ENCODE measurements around the gene ARHGEF39.
A peak's percentile ranks its signal among the peaks of the same experiment; 100 is the strongest.

The ARHGEF39 gene

DNA sequence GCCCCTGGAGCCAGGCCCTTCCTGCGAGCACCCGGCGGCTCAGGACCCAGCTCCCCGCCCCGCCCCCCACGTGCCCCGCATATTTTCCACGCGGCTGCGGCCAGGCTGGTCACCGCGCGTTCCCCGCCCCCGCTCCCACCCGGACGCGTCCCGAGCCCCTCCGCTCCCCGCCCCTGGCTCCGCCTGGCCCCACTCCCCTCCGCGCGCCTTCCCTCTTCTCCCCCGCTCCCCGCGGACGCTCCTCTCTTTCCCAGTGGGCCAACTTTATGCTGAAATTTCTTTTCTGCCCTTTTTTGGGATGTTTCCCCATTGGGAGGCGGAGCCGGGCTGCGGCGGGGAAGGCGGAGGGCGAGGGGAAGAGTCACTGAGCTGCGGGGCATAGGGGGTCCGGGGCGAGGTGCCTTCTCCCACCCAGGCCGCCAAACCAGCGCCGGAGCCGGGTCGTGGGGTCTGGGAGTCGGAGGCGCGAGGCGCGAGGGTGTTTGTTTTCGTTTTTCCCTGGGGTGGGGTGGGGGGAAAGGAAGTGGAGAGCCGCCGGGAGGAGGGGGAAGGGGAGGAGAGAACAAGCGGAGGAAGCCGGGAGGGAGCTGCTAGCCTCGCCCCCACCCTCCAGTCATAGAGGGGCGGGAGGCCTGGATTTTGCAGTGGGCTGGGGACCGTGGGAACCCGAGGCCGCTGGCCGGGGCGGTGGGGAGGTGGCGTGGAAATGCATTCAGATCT lies 25.8 kb upstream of the ARHGEF39 start:
- no peak for DNase-seq (ENCODE audit: low read depth)
- peak overlapping the region; percentile 66 for H3K4me3 ChIP-seq (ENCODE audit: low read depth, low read length)
- no peak for TF ChIP-seq CTCF (IDR thresholded peaks at IDR 0.05; ENCODE audit: low read depth, low read length, missing control alignments)

DNA sequence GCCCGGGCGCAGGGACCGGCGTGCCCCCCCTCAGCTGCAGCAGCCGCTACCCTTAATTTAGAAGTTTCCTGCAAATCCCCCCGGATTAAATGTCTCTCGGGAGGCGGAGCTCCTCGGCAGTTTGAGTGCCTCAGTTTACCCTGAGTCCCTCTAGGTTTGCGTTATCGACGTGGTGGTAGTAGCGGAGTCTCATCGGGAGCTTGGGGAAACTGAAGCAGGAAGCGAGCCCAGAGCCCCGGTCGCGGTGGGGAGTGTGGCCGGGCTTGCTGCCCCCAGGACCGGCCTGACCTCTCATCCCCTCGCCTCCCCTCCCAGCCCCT lies 25.3 kb upstream of the ARHGEF39 start:
- peak overlapping the region; percentile 66 for H3K4me3 ChIP-seq (ENCODE audit: low read depth, low read length)
- no peak for DNase-seq (ENCODE audit: low read depth)
- no peak for TF ChIP-seq CTCF (IDR thresholded peaks at IDR 0.05; ENCODE audit: low read depth, low read length, missing control alignments)

DNA sequence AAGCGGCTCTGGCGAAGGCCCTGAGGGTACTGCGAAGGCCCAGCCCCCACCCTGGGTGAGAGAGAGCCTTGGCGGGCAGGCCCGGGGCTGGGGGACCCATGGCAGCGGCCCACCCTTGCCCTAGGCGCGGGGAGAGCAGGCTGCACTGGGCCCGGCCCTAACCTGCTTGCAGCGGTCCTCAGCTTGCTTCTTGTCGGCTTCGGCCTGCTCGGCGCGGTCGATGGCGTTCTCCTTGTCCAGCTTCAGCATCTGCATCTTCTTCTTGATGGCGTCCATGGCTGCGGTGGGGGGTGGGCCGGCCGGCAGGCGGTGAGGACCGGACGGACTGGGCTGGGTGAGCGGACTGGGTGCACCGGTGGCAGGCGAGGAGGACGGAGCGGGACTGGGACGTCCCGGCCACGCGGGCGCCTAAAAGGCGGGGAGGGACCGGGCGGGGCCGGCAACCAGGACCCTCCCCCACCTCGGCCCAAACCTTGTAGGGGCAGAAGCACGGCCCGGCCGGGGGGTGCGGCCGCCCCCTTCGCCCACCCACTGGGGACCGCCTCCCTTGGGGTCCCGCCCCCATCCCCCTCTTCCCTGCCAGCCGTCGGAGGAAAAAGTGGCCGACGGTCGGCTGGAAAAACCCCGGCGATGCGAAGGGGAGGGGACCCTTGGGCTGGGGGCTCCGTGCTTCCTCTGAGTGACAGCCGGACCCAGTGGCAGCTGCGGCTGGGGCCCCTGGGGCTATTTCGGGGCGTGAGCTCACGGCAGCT lies 24.7 kb upstream of the ARHGEF39 start, which contains the start of gene TPM2:
TPM2 (minus strand) TSS at position 384 of the 752 bp plus-strand sequence; CDS start at position 276, 108 bp downstream.
- peak within 1 kb of the TSS; percentile 66 for H3K4me3 ChIP-seq (ENCODE audit: low read depth, low read length)
- no peak for TF ChIP-seq CTCF (IDR thresholded peaks at IDR 0.05; ENCODE audit: low read depth, low read length, missing control alignments)
- DNase-seq (ENCODE audit: low read depth): no peak

DNA sequence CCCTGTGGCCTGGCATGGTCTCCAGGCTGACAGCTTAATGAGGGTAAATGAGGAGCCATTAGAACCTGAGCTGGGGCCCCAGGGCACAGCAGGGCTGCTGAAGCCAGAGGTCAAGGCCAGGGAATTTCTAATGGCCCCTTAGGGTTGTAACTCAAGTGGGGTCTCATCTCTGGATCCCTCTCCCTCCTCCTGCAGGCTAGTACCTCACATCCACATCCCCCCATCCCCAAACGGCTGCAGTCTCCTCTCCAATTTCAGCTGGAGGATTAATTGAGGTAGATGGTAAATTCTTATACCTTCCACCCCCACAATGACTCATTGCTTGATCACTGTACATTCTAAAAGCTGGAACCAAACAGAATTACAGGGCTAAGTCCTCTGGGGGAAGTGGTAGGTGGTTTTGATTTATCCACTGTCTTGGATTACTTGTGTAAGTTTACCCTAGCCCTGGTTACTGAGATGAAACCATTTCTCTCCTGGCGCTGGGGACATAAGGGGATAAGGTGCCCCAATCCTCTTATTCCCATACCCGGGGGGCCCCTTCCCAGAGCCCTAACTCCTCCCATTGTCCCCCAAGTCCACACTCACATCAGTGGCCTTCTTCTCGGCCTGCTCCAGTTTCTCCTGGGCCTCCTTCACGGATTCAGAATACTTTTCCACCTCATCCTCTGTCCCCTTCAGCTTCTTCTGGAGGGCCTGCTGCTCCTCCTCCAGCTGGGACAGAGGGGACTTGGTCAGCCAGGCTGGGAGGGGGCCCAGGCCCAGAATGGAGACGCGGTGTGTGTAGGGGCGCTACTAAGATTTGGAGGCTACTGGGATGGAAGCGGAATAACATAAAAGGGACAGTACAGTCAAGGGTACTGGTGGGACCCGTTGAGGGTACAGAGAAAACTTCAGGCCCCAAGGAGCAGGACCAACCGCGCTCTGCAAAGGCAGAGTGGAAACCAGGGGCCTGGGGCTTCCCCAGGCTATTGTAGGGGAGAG lies 23.9 kb upstream of the ARHGEF39 start:
- DNase-seq (ENCODE audit: low read depth): no peak
- H3K4me3 ChIP-seq (ENCODE audit: low read depth, low read length): no peak overlapping the region
- TF ChIP-seq CTCF (IDR thresholded peaks at IDR 0.05; ENCODE audit: low read depth, low read length, missing control alignments): no peak

DNA sequence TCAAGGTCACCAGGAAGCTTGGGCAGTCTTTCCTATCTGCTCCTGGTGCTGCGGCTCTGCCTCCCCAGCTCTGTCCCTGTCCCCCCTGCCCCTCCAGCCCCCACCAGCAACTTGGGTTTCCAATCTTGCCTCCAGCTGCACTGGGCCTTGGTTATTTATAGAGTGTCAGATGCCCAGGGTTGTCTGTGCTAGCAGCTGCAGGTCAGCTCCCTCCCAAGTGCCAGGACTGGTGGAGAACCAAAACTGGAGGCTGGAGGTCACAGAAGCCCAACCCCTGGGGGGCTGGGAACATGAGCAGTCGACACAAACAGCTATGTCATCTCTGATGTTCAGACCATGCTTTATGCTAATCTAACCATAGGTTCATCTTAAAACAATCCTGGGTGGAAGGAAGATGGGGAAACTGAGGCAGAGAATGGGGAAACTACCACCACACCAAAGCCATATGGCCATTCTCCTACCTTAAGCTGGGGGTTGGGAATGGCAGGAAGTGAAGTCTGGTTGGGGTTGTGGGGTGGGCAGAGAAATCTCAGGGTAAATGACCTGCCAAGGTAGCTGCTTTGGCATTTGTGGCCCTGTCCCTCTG lies 23.1 kb upstream of the ARHGEF39 start:
- DNase-seq (ENCODE audit: low read depth): no peak
- no peak overlapping the region for H3K4me3 ChIP-seq (ENCODE audit: low read depth, low read length)
- no peak for TF ChIP-seq CTCF (IDR thresholded peaks at IDR 0.05; ENCODE audit: low read depth, low read length, missing control alignments)

DNA sequence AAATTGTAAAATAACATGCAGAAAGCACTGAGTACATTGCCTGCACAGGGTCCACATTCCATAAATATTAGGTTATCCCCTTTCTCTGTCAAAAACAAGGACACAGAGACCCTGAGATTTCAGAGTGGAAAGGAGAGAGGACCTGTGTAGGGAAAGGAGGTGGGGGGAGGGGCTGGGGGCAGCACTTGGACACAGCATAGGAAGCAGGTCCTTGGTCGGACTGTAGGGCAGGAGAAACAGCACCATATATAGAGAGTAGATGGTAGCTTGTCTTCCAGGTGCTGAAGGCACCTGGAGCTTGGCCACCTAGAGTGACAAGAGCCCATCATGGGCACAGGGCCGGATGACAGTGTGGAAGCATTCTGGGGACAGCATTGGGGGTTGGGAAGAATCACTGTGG lies 22.3 kb upstream of the ARHGEF39 start:
- no peak for DNase-seq (ENCODE audit: low read depth)
- no peak overlapping the region for H3K4me3 ChIP-seq (ENCODE audit: low read depth, low read length)
- no peak for TF ChIP-seq CTCF (IDR thresholded peaks at IDR 0.05; ENCODE audit: low read depth, low read length, missing control alignments)
